Measurements from ENCODE around the gene MCAT. TPM values are rescaled to one million over a fixed set of nuclear protein-coding genes. Genes with fewer than 3 reads are reported as not detected.
"Not testable (repeated sequence)": the region's sequence is repeated elsewhere in the genome, so short reads cannot be mapped to it uniquely, and the experiment has no call there.

MCAT gene
- polyA plus RNA-seq, 1 experiment, result 19.4 TPM

- Histone ChIP-seq H3K27me3 (ENCODE audit: control insufficient read depth, insufficient read depth, low read length) (no peaks in the 10 kb centered on the region), H3K4me3 (ENCODE audit: low read depth, low read length) (no peak overlapping the region), H3K36me3 (ENCODE audit: control insufficient read depth, insufficient read depth, low read length) (no peaks in the 10 kb centered on the region)
- ChIA-PET POLR2A (no interaction called here), CTCF (interaction anchor here (0.6 to 0.9 kb wide), 2 partner anchors 9 to 12 kb away, joined by 3 read pairs; no protein-coding TSS in a partner anchor)
- TF ChIP-seq, protein P1, sequence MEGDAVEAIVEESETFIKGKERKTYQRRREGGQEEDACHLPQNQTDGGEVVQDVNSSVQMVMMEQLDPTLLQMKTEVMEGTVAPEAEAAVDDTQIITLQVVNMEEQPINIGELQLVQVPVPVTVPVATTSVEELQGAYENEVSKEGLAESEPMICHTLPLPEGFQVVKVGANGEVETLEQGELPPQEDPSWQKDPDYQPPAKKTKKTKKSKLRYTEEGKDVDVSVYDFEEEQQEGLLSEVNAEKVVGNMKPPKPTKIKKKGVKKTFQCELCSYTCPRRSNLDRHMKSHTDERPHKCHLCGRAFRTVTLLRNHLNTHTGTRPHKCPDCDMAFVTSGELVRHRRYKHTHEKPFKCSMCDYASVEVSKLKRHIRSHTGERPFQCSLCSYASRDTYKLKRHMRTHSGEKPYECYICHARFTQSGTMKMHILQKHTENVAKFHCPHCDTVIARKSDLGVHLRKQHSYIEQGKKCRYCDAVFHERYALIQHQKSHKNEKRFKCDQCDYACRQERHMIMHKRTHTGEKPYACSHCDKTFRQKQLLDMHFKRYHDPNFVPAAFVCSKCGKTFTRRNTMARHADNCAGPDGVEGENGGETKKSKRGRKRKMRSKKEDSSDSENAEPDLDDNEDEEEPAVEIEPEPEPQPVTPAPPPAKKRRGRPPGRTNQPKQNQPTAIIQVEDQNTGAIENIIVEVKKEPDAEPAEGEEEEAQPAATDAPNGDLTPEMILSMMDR (IDR thresholded peaks at IDR 0.05; ENCODE audit: insufficient read depth, low read depth, low read length), result no peak
- DNase-seq (ENCODE audit: low read depth), result no peak
These were observed 4.6 kb upstream of the MCAT start for GRCh38 chr22:43147821-43148220.

DNA sequence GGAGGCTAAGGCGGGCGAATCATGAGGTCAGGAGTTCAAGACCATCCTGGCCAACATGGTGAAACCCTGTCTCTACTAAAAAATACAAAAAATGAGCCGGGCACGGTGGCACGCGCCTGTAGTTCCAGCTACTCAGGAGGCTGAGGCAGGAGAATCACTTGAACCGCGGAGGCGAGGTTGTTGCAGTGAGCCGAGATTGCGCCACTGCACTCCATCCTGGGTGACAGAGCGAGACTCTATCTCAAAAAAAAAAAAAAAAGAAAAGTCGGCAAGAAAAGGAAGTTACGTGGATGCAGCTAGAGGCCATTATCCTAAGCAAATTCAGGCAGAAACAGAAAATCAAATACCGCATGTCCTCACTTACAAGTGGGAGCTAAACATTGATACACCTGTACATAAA lies 3.1 kb upstream of the MCAT start:
- H3K27me3 ChIP-seq (ENCODE audit: control insufficient read depth, insufficient read depth, low read length); POLR2A ChIA-PET; H3K4me3 ChIP-seq (ENCODE audit: low read depth, low read length); DNase-seq (ENCODE audit: low read depth); H3K36me3 ChIP-seq (ENCODE audit: control insufficient read depth, insufficient read depth, low read length): not testable (repeated sequence)
- CTCF ChIA-PET, result interaction anchor here (0.6 to 0.9 kb wide), 2 partner anchors 9 to 1749 kb away, joined by 3 read pairs; no protein-coding TSS in a partner anchor

DNA sequence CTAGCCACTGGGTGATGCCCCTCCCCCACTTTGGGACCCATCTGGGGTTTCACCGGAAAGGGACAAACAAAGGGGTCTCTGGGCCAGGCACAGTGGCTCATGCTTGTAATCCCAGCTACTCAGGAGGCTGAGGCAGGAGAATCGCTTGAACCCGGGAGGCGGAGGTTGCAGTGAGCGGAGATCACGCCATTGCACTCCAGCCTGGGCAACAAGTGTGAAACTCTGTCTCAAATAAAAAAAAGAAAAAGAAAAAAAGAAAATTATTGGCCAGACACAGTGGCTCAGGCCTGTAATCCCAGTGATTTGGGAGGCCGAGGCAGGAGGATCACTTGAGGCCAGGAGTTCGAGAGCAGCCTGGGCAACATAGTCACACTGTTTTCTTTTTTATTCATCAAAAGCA lies 2.2 kb upstream of the MCAT start:
- CTCF ChIA-PET, result interaction anchor here (0.6 kb wide), 1 partner anchor 1750 kb away, joined by 3 read pairs; no protein-coding TSS in a partner anchor
- DNase-seq (ENCODE audit: low read depth); H3K4me3 ChIP-seq (ENCODE audit: low read depth, low read length); POLR2A ChIA-PET; H3K36me3 ChIP-seq (ENCODE audit: control insufficient read depth, insufficient read depth, low read length); H3K27me3 ChIP-seq (ENCODE audit: control insufficient read depth, insufficient read depth, low read length): not testable (repeated sequence)

- ChIA-PET CTCF (no interaction called here), POLR2A (no interaction called here)
- no peaks in the 10 kb centered on the region for H3K27me3 ChIP-seq (ENCODE audit: control insufficient read depth, insufficient read depth, low read length)
- DNase-seq (ENCODE audit: low read depth), result no peak
- peaks cover 6% of the 10 kb centered on the region; the same call in 1 of the 2 replicates for H3K36me3 ChIP-seq (ENCODE audit: control insufficient read depth, insufficient read depth, low read length)
- TF ChIP-seq, protein P1 (IDR thresholded peaks at IDR 0.05; ENCODE audit: insufficient read depth, low read depth, low read length), result no peak
- no peak overlapping the region for H3K4me3 ChIP-seq (ENCODE audit: low read depth, low read length)
These were observed 1.8 kb upstream of the MCAT start for GRCh38 chr22:43144949-43145348.

DNA sequence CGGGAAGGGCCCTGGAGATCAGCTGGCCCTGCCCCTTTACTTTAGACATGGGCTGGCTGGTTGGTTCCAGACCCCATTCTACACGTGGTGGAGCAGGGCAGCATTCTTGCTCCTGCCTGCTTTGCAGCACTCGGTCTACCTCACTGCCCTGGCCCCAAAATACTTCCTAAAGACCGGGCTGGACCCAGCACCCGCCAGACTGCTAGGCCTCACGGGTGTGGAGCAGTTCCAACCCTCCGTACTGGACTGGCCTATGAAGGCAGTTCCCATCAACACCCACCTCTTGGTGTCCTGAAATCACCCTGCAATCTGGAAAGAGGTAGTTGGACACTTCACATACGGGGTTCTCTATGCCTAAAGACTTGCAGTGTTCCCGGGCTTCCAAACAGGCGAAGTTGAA lies 6.4 kb downstream of the MCAT start:
- TF ChIP-seq, protein P1 (IDR thresholded peaks at IDR 0.05; ENCODE audit: insufficient read depth, low read depth, low read length), result no peak
- ChIA-PET CTCF (interaction anchor here (0.7 to 1.5 kb wide), 8 partner anchors 9 to 203 kb away, joined by 3 to 9 read pairs (median 3); partner anchors contain the start of gene BIK), POLR2A (no interaction called here)
- DNase-seq (ENCODE audit: low read depth), result no peak
- peaks cover 22% of the 10 kb centered on the region for H3K36me3 ChIP-seq (ENCODE audit: control insufficient read depth, insufficient read depth, low read length)
- H3K4me3 ChIP-seq (ENCODE audit: low read depth, low read length), result no peak overlapping the region
- no peaks in the 10 kb centered on the region for H3K27me3 ChIP-seq (ENCODE audit: control insufficient read depth, insufficient read depth, low read length)

GRCh38 chr22:43136255-43136654 lies 6.9 kb downstream of the MCAT start:
- Histone ChIP-seq H3K4me3 (ENCODE audit: low read depth, low read length) (no peak overlapping the region), H3K36me3 (ENCODE audit: control insufficient read depth, insufficient read depth, low read length) (peaks cover 22% of the 10 kb centered on the region), H3K27me3 (ENCODE audit: control insufficient read depth, insufficient read depth, low read length) (no peaks in the 10 kb centered on the region)
- TF ChIP-seq, protein P1 (IDR thresholded peaks at IDR 0.05; ENCODE audit: insufficient read depth, low read depth, low read length), result peak; percentile 73
- DNase-seq (ENCODE audit: low read depth), result no peak
- POLR2A ChIA-PET, result no interaction called here
- CTCF ChIA-PET, result interaction anchor here (0.7 to 1.5 kb wide), 7 partner anchors 9 to 203 kb away, joined by 3 to 9 read pairs (median 3); partner anchors contain the start of gene BIK
